HCT116 (cell line): ENCODE data around the gene NFKB1.

Experiments used
- ATF3 ChIP-seq: IDR thresholded peaks from 2 replicates; pipeline ENCODE4 v1.6.1; 2012
- CBX3 ChIP-seq: IDR thresholded peaks from 2 replicates; pipeline ENCODE4 v1.6.1; 2012; ENCODE audit warnings: low read depth
- CTCF ChIP-seq, 3 experiments: fragments of 200-600 bp in 1 of 3; sonication (generic) in 1 of 3; IDR thresholded peaks in 2 of 3; conservative IDR thresholded peaks in 1 of 3; 2 replicates each; pipeline ENCODE4 v1.5.1; 2012 to 2017; ENCODE audit warnings: low read depth in 2 of 3, low read length in 2 of 3, antibody characterized with exemption in 1 of 3, borderline replicate concordance in 1 of 3, control low read depth in 1 of 3, mild to moderate bottlenecking in 1 of 3, mixed read lengths in 1 of 3, mixed run types in 1 of 3, moderate library complexity in 1 of 3; ENCODE audit not compliant: insufficient read depth in 1 of 3
- ELF1 ChIP-seq: IDR thresholded peaks from 2 replicates; pipeline ENCODE4 v1.6.1; 2012; ENCODE audit warnings: low read depth, borderline replicate concordance
- EZH2 ChIP-seq: fragments of 200-600 bp; sonication (generic); IDR thresholded peaks from 2 replicates; pipeline ENCODE4 v1.6.1; 2017; ENCODE audit warnings: antibody characterized with exemption, mixed run types
- MAX ChIP-seq: IDR thresholded peaks from 2 replicates; pipeline ENCODE4 v1.6.1; 2012
- POLR2A ChIP-seq: IDR thresholded peaks from 2 replicates; pipeline ENCODE4 v1.7.0; 2011; ENCODE audit warnings: borderline replicate concordance; ENCODE audit not compliant: insufficient read depth, insufficient read length; ENCODE audit errors: extremely low read depth
- POLR2AphosphoS5 ChIP-seq: IDR thresholded peaks from 2 replicates; pipeline ENCODE4 v1.6.1; 2011; ENCODE audit warnings: mild to moderate bottlenecking, low read depth, low read length, moderate library complexity
- RAD21 ChIP-seq: IDR thresholded peaks from 2 replicates; pipeline ENCODE4 v1.6.1; 2012; ENCODE audit warnings: low read depth, mild to moderate bottlenecking
- REST ChIP-seq: IDR thresholded peaks from 2 replicates; pipeline ENCODE4 v1.6.1; 2012; ENCODE audit warnings: low read depth
- YY1 ChIP-seq: IDR thresholded peaks from 2 replicates; pipeline ENCODE4 v1.6.1; 2011; ENCODE audit warnings: low read length, low read depth, moderate library complexity, mild to moderate bottlenecking; ENCODE audit not compliant: insufficient replicate concordance; ENCODE audit errors: extremely low read depth
- ZBTB33 ChIP-seq: IDR thresholded peaks from 2 replicates; pipeline ENCODE4 v1.6.1; 2011; ENCODE audit warnings: mild to moderate bottlenecking, low read length, moderate library complexity; ENCODE audit not compliant: insufficient replicate concordance; ENCODE audit errors: extremely low read depth
- ZFX ChIP-seq: fragments of 450-650 bp; IDR thresholded peaks from 2 replicates; pipeline ENCODE4 v1.6.1; 2017
- ZNF274 ChIP-seq: fragments of 200-500 bp; sonication (Bioruptor generic); IDR thresholded peaks from 2 replicates; pipeline ENCODE4 v1.6.1; 2014; ENCODE audit warnings: mild to moderate bottlenecking, low read depth, low read length, inconsistent platforms

GRCh38 chr4:102521570-102521969 lies 20.4 kb downstream of the NFKB1 start:
- TF ChIP-seq CTCF (IDR thresholded peaks at IDR 0.05 in 2 of 3, conservative IDR thresholded peaks at IDR 0.05 in 1 of 3; ENCODE audit: borderline replicate concordance in 1 of 3, insufficient read depth in 1 of 3, low read depth in 2 of 3, low read length in 2 of 3) (no peak), POLR2A (no peak), ZBTB33 (no peak), ELF1 (no peak), ATF3 (no peak), EZH2 (no peak), POLR2AphosphoS5 (no peak), MAX (no peak), RAD21 (no peak), REST (no peak), ZNF274 (no peak), ZFX (no peak), YY1 (no peak), CBX3 (no peak)
